Fibroblast of peridontal ligament (primary cell): ENCODE data around the gene PMPCA.
"Not testable (repeated sequence)": the region's sequence is repeated elsewhere in the genome, so short reads cannot be mapped to it uniquely, and the experiment has no call there.

Experiments used
- DNase-seq: peaks from one replicate; pipeline ENCODE4 v3.0.0-alpha.2; 2010; ENCODE audit errors: extremely low read depth

Gene PMPCA

DNA sequence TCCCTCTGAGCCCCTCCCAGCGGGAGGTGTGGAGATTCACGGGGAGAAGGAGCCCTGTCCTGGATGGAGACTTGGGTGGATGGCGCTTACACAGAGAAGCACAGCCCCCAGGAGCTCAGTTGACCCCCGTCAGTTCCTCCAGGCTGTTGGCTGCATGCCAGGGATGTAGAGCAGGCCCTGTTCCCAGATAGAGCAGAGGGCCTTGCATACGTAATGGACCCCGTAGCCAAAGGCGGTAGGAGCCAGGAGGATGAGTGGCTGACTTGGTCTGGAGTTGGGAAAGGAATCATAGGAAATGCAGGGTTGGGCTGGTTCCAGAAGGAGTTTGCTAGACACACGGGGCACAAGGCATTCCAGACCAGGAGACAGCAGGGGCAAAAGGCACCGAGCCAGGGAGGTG is 2.5 kb downstream of the PMPCA start:
- no peak for DNase-seq

DNA sequence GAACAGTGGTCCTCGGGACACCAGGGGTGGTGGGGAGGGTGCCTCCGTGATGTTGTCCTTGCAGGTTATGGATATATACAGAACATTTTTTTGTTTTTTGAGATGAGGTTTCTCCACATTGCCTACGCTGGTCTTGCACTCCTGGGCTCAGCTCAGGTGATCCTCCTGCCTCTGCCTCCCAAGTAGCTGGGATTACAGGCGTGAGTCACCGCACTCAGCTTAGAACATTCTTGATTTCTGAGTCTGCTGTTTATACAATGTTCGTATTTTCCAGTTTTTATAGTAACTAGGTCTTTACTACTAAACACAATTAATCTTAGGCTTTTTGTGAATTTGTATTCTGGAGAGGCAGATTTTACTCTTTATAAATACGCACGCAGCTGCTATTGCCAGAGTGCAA is 6.0 kb downstream of the PMPCA start:
- no peak for DNase-seq

DNA sequence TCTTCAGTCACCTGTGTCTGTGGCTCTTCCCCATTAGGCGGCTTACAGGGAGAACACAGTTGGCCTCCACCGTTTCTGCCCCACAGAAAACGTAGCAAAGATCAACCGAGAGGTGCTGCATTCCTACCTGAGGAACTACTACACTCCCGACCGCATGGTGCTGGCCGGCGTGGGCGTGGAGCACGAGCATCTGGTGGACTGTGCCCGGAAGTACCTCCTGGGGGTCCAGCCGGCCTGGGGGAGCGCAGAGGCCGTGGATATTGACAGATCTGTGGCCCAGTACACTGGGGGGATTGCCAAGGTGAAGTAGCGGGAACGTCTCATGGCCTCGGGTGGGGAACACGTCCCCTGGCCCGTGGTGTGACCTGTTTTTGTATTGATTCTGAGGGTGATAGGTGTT is 6.5 kb downstream of the PMPCA start:
- DNase-seq, result no peak

DNA sequence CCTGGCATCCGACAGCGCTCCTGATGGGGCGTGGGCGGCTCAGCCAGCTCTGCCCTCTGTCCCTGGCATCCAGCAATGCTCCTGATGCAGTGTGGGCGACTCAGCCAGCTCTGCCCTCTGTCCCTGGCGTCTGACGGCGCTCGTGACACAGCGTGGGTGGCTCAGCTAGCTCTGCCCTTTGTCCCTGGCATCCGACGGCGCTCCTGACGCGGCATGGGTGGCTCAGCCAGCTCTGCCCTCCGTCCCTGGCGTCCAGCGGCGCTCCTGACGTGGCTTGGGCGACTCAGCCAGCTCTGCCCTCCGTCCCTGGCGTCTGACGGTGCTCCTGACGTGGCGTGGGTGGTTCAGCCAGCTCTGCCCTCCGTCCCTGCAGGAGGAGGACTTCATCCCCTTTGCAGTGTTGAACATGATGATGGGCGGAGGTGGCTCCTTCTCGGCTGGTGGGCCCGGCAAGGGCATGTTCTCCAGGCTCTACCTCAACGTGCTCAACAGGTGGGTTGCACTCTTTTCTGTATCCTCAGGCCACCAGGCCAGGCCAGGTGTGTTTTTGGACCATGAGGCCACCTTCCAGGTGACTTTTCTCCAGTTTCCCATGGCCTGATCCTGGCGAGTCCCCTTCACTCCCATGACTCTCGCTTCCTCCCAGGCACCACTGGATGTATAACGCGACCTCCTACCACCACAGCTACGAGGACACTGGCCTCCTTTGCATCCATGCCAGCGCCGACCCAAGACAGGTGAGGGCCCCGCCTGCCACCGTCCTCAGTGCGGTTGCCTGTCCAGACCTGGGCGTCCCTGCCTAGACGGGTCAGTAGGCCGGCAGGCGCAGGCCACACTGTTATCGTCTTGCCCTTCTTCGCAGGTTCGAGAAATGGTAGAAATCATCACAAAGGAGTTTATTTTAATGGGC is 8.0 kb downstream of the PMPCA start:
- DNase-seq, result no peak

DNA sequence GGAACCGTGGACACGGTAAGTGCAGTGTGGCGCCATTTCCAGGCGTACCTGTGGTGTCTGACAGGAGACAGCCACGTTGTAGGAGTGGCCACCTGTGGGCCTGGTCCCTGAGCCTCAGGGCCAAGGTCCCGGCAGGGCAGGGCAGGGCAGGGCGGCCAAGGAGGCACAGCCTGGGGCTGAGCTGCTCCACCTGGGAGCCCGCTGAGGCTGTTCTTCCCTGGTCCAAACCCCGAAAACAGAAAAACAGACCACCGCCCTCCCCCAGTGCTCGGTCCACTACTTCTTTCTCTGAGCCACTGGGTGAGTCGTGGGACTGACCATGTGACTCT is 8.6 kb downstream of the PMPCA start:
- no peak for DNase-seq

DNA sequence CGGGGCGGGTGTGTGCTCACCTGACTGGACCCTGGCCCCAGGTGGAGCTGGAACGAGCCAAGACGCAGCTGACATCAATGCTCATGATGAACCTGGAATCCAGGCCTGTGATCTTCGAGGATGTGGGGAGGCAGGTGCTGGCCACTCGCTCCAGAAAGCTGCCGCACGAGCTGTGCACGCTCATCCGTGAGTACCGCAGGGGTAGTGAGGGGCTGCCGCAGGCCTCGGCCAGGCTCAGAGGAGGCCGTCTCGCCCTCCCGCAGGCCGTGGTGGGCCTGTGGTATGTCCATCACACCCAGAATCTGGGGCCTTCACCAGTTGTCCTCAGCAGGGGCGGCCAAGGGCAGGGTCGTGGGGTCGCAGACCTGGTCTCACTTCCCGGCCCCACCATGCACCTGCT is 11.3 kb downstream of the PMPCA start:
- DNase-seq, result no peak

DNA sequence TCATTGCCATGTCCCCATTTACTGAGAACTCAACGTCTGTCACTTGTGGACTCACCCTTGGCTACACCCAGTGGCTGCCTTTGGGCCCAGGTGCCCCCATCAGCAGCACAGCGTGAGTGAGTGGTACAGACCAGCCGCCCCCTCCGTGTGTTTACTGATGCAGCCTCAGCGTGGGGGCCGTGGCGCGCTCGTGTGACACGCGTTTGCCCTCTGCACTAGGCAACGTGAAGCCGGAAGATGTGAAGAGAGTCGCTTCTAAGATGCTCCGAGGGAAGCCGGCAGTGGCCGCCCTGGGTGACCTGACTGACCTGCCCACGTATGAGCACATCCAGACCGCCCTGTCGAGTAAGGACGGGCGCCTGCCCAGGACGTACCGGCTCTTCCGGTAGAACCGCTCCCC is 12.4 kb downstream of the PMPCA start:
- no peak for DNase-seq

DNA sequence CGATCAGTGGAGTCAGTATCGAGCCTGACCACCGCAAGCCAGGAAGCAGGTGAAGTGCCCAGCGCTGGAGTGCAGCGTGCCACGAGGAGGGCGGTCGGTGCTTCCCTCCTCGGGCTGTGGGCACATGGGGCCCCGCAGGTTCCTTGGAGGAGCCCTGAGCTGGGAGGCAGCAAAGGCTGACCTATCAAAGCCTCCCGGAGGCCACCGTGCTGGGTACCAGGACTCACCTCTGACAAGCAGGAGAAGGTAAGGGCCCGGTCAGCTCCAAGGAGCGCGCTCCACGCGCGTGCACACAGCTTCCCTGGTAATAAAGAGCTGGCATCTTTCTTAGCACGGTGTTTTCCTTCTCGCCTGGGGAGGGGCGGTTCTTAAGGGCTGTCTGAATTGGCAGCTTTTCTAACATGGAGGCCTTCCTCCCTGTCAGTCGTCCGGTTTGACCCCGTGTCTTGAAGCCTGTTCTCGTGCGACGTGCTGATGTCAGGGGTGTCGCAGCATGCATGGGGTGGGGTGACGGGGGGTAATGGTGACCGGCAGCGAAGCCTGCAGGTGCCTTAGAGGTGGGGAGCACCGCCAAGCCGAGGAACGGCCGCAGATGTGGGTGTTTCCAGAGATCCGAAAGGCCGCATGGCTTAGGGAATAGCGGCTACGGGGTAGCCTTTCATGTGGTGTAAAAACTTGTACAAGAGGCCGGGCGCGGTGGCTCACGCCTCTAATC is 13.1 kb downstream of the PMPCA start:
- DNase-seq, result no peak

DNA sequence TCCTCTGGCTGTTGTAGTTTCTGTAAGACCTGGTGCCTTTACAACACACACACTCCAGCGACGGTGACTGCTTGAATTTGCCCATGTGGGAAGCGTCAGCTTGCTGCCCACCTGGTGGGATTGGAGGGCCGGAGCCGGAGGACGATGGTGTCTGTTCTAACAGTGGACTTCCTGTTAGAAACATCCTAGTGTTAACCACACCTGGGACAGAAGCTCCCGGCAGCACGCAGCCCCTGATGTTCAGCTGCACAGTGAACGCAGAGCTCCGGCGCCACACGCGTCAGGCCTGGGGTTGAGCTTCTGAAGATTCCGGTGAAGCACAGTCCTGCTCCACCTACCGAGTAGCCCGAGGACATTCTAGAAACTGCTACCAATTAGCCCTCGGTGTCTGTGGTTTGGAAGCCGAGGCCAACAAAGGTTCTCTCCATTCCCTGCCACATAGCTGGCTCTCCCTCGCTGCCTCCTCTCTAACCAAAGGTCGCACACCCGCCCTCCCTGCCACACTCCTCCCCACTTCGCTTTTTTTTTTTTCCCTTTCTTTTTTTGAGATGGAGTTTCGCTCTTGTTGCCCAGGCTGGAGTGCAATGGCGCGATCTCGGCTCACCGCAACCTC is 14.4 kb downstream of the PMPCA start:
- no peak for DNase-seq

DNA sequence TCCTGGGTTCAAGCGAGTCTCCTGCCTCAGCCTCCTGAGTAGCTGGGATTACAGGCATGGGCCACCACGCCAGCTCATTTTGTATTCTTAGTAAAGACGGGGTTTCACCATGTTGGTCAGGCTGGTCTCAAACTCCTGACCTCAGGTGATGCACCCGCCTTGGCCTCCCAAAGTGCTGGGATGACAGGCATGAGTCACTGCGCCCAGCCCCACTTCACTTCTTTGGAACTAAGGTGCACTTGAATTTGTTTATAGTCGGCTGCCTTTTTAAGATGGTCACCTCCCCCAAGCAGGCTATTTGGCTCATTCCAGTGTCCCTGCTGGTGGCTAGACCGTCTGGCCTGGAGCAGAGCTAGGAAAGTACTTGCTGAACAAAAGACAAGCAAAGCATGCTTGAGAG is 14.9 kb downstream of the PMPCA start:
- not testable (repeated sequence) for DNase-seq

DNA sequence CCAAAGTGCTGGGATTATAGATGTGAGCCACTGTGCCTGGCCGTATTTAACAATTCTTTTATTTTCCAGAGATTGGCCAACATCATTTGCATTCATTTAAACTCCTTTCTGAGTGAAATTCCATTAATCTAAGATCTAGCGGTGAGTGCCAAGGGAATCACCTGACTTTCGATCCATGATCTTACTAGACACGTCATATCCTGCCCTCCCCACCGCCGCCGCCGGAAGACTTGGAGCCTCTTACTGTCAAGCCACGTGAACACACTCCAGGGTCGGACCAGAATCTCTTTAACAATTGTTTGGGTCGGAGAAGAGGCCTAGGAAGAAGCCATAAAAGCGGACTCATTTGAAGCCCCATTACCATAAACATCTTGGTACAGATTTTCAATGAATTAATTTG is 16.3 kb downstream of the PMPCA start:
- DNase-seq, result no peak

DNA sequence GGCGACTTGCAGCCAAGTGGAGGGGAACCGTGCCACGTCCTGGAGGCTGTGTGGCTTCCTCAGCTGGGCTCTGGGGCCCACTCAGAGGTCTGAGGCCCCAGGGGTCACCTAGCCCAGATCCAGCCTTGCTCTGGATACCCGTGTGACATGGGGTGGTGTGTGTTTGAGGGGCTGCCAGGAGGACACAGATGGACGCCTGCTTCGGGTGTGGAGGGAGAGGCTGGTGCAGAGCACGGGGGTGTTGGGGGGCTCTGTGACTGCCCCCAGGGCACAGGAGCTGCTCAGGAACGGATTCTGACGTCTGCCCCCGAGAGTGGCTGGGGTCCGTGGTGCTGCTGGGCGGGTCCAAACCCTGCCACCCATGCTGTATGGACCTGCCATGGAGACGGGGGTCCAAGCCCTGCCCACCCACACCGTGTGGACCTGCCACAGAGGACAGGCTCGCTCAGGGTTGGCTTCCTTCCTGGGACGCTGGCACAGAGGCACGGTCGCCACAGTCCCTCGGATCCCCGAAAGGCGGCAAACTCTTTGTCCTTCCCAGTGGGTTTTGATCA is 18.7 kb downstream of the PMPCA start:
- DNase-seq, result no peak

DNA sequence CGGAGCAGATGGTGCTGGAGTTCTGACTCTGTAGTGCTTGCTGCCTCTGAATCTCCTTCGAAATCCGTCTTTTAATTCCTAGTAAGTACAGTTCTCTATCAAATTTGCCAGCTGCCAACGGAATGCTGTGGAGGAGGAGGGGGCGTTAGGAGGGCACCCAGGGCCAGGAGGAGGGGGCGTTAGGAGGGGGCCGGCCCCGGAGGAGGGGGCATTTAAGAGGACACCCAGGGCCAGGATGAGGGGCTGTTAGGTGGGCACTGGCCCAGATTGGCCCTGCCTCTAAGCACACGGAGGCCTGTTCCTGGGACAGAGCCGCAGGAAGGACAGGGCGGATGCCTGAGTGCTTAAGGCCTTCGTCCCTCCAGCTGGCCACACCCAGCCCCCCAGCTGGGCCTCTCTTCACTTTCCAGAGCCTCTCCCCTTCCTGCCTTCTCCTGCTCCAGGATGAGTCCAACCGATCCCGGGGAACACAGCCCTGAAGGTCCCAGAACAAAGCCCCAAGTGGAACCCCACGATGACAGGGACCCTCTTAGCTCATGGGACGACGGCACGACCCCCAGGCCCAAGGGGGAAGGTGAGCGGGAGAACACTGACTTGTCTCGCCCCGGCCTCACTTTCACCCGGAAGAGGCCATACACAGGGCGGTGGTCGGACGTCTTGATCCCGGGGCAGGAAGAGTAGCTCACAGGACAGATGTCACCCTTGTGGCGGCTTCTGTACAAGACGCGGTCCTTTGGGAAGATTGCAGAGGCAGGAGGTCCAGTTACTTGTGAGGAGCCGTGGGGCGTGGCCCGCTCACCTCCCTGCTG is 19.4 kb downstream of the PMPCA start:
- DNase-seq, result no peak

DNA sequence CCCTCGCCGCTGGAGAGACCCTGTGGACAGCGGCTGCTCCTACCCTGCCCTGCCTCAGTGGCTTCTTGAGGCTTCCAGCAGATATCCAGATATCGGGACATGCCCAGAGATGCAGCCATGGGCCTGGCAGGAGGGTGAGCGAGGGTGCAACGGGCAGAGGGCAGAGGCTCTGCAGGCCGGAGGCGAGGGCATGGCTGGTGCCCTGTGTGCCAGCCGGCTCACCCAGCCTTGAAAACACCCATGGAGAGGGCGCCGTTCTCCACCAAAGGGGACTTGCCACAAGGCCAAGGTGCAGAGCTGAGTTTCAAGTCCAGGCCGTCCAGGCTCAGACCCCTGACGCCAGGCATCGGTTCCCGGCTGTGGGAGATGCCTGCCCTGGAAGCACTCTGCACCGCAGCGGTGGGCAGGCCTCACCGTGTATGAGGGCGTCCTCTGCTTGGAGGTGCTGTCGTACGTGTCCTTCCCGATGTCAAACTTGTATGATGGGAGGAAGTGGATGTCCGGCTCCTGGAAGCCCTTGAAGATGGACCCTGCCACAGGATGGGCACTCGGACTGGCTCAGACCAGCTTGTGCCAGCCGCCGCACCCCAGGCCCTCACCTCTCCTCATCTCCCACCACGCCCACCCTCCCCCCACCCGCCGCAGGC is 20.3 kb downstream of the PMPCA start:
- DNase-seq, result no peak

DNA sequence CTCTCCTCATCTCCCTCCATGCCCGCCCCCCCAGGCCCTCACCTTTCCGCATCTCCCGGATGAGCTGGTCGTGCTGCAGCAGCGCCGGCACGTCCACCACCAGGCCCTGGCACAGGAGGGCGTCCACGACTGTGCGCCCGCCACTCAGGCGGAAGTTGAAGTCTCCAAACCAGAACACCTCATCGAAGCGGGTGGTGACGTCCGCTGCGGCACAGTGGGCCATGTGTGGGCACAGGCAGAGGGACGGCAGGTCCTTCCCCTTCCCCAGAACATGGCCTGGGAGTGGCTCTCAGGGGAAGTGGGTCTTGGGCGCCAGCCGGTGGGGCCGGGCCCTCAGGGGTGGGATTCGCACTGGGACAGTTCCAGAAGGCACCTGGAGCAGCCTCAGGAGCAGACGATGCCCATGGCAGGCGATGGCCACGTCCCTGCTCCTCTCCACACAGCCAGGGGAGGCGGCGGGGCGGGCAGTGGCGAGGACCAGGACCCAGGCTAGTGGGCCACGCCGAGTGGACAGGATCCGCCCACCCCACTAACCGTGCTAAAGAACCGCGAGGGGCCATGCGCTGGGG is 21.4 kb downstream of the PMPCA start:
- no peak for DNase-seq

DNA sequence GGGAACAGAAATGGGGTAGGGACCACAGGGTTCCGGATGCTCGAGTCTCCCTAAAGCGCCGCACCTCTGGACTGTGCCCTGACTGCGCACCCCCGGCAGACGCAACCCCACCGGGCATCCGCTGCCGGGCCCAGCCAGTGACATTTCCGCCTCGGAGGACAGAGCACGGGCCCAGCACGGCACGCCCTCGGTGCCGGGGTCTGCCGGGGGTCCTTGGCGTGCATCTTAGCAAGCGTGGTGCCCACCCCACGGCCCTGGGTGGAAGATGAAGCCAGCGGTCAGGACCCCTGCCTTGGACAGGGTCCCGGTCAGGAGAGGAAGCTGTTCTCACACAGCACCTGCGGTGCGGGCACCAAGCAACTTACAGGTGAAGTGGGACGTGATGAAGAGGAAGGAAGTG is 22.1 kb downstream of the PMPCA start:
- no peak for DNase-seq

DNA sequence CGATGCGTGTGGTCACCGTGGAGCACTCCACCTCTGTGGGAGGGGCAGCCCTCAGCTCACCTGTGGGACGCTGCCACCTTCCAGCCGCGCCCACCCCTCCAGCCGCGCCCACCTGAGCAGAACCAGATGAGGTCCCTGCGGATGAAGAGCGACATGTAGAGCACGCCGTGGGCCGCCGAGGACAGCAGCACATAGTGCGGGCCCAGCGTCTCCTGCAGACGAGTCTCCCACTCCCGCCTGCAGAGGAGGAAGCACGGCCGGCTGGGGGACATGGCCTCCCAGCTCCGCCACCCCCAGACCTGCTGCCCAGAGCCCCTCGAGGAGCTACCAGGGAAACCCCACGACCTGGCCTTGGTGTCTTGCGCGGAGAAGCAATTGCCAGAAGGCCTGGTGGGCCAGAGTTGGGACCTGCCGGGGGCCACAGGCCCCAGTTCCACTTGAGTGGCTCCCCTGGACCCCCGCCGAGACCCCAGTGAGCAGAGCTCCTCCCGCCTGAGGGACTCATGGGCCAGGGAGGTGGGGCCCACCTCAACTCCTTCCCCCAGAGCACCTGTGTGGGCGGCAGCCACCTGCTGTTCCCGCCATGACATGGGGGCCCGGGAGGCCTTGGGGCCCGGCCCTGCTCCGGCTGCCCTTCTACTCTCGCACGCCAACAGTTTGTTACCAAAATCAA is 22.7 kb downstream of the PMPCA start:
- DNase-seq, result no peak

DNA sequence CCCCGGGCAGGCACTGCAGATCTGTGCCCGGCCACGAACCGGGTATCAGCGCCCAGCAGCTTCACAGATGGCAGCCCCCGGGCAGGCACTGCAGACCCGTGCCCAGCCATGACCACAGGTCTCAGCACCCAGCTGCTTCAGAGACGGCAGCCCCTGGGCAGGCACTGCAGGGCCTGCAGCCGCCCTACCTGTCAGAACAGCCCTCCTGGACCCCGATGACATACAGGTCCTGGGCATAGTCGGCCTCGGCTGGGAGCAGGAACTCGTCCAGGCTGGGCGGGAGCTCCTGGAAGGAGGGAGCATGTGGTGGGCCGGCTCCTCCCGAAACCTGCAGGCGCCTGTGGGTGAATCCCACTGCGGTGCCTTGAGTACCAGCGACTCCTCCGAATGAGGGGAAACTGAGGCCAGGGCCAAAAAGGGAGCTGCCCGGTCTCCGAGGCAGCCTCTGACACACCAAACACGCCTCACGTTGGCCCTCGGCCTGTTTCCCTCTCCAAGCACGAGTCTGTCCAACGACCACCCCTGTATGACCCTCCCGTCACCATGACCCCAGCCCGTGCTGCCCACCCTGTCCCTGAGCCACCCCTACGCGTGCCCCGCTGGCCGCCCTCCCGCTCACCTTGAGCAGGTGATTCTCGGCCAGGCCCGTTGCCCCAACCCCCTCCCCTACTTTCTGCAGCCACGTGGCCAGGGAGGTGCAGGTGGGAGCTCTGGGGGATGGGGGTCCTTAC is 23.6 kb downstream of the PMPCA start:
- DNase-seq, result no peak

DNA sequence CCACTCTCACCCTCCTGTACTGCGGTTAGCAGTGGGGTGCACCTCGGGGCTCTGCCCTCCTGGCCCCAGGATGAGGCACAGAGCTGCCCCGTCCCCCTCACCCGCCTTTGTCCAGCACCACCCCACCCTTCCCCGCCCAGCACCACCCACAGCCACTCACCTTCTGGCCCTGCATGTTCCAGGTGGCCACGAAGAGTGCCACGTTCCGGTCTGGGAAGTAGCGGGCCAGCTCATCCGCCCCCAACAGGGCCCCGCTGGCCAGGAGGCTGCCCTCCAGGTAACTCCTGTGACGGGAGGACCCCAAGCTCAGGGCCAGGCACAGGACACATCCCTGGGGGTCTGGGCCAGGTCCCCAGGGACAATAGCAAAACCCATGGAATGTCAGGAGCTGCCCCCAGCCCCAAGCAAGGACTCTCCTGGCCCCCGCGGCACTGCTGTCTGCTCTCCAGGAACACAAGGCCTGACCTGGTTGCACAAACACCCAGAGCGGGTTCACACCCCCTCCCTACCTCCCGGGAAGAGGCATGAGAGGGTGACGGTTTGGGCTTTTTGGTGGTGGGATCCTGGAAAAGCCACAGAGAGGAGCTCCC is 24.2 kb downstream of the PMPCA start:
- no peak for DNase-seq
